GM12878 (cell line): ENCODE data around the gene YBX1. TPM values are rescaled to one million over a fixed set of nuclear protein-coding genes. Genes with fewer than 3 reads are reported as not detected.

ENCODE experiments used
- ATAC-seq: fragments of 200-7000 bp; cut with Tn5 transposase; 3 replicates; pipeline ENCODE4 v1.9.1; 2020; ENCODE audit warnings: mild to moderate bottlenecking, moderate library complexity
- BruUV-seq: library from RNA; stranded (reverse); fragments of 400-500 nt; replicated peaks from 2 replicates; lab custom pipeline; 2021; lab: Mats Ljungman, UMichigan
- CTCF ChIA-PET: fragments of 300-600 bp; sonication (Branson Sonifier 250); formaldehyde crosslinking; extraction: SDS; loops from one replicate; lab custom pipeline; 2021; ENCODE audit warnings: inconsistent platforms; lab: Yijun Ruan, JAX
- POLR2A ChIA-PET: fragments of 350-600 bp; formaldehyde crosslinking; extraction: SDS; loops from one replicate; lab custom pipeline; 2021; ENCODE audit warnings: inconsistent platforms; lab: Charles Lee
- RAD21 ChIA-PET: fragments of 300-600 bp; sonication (Branson Sonifier 250); formaldehyde crosslinking; loops from one replicate; lab custom pipeline; 2023; ENCODE audit warnings: antibody characterized with exemption; ENCODE audit not compliant: unreplicated experiment; lab: Charles Lee
- SMC1A ChIA-PET: fragments of 300-600 bp; sonication (Branson Sonifier 250); formaldehyde crosslinking; loops from one replicate; lab custom pipeline; 2023; ENCODE audit not compliant: unreplicated experiment, uncharacterized antibody; lab: Charles Lee
- DNase-seq: peaks from one replicate; pipeline ENCODE4 v3.0.0-alpha.2; 2011; ENCODE audit warnings: low read depth, low spot score
- FAIRE-seq: peaks from 3 replicates; lab custom pipeline; 2011; peaks lifted over from hg19 to GRCh38; lab: Jason Lieb, UNC
- H2AFZ ChIP-seq: 2 replicates; pipeline ENCODE4 v1.6.0; 2011; ENCODE audit warnings: low read depth, low read length, control low read depth; ENCODE audit not compliant: control insufficient read depth
- H3K27ac ChIP-seq: 2 replicates; pipeline ENCODE4 v1.5.1; 2011; ENCODE audit warnings: control low read depth; ENCODE audit not compliant: control insufficient read depth, insufficient read depth
- H3K27me3 ChIP-seq, 2 experiments: replicated peaks in 1 of 2; 2 replicates each; pipeline versions ENCODE4 v1.6.0 to v1.6.1; 2011; ENCODE audit warnings: low read length in 1 of 2; ENCODE audit not compliant: control insufficient read depth in 2 of 2, insufficient read depth in 2 of 2
- H3K36me3 ChIP-seq, 2 experiments: 2 replicates each; pipeline ENCODE4 v1.5.1; 2011; ENCODE audit warnings: low read length in 1 of 2; ENCODE audit not compliant: control insufficient read depth in 2 of 2, insufficient read depth in 2 of 2
- H3K4me1 ChIP-seq: 2 replicates; pipeline ENCODE4 v1.6.1; 2011; ENCODE audit warnings: mild to moderate bottlenecking, low read length, moderate library complexity, mixed read lengths; ENCODE audit not compliant: control insufficient read depth, insufficient read depth
- H3K4me2 ChIP-seq: 2 replicates; pipeline ENCODE4 v1.6.0; 2011; ENCODE audit warnings: control low read depth; ENCODE audit not compliant: control insufficient read depth, insufficient read depth
- H3K4me3 ChIP-seq: fragments of 200-600 bp; sonication (generic); 2 replicates; pipeline ENCODE4 v1.5.1; 2016
- H3K79me2 ChIP-seq: 2 replicates; pipeline ENCODE4 v1.6.0; 2011; ENCODE audit warnings: low read length; ENCODE audit not compliant: control insufficient read depth, insufficient read depth
- H3K9ac ChIP-seq: 2 replicates; pipeline ENCODE4 v1.8.0; 2011; ENCODE audit warnings: low read length, control low read depth, mixed read lengths; ENCODE audit not compliant: control insufficient read depth, insufficient read depth
- H3K9me3 ChIP-seq: replicated peaks from 3 replicates; pipeline ENCODE4 v1.5.1; 2011; ENCODE audit warnings: mild to moderate bottlenecking, low read length; ENCODE audit not compliant: control insufficient read depth, insufficient read depth
- H4K20me1 ChIP-seq: 2 replicates; pipeline ENCODE4 v1.6.0; 2011; ENCODE audit not compliant: control insufficient read depth, insufficient read depth
- ASH2L ChIP-seq: fragments of 300-600, 200-600 bp; sonication (generic); IDR thresholded peaks from 2 replicates; pipeline ENCODE4 v1.6.1; 2017; ENCODE audit warnings: low read depth, mild to moderate bottlenecking, borderline replicate concordance
- CHD2 ChIP-seq: IDR thresholded peaks from 2 replicates; pipeline ENCODE4 v1.6.1; 2011; ENCODE audit warnings: low read depth, low read length, improper control_type of control experiment, borderline replicate concordance
- EGR1 ChIP-seq, 2 experiments: IDR thresholded peaks; 1 replicate in 1 of 2; 2 replicates in 1 of 2; pipeline ENCODE4 v1.6.1; 2011 to 2012; ENCODE audit warnings: low read depth in 2 of 2, low read length in 2 of 2, borderline replicate concordance in 1 of 2, mild to moderate bottlenecking in 1 of 2, moderate library complexity in 1 of 2
- IKZF1 ChIP-seq: fragments of 450-650 bp; conservative IDR thresholded peaks from 2 replicates; pipeline ENCODE4 v1.6.1; 2017; ENCODE audit warnings: antibody characterized with exemption, mild to moderate bottlenecking
- IKZF2 ChIP-seq, 2 experiments: fragments of 450-650 bp; IDR thresholded peaks; 2 replicates each; pipeline ENCODE4 v1.6.1; 2017; ENCODE audit warnings: mild to moderate bottlenecking in 2 of 2, moderate library complexity in 2 of 2
- LARP7 ChIP-seq: fragments of 450-650 bp; IDR thresholded peaks from 2 replicates; pipeline ENCODE4 v1.6.1; 2017; ENCODE audit warnings: mild to moderate bottlenecking
- MYC ChIP-seq: IDR thresholded peaks from 2 replicates; pipeline ENCODE4 v1.6.1; 2011; ENCODE audit warnings: mild to moderate bottlenecking, low read length, moderate library complexity, inconsistent platforms; ENCODE audit not compliant: insufficient read depth, insufficient replicate concordance, insufficient read length, severe bottlenecking
- NBN ChIP-seq: fragments of 450-650 bp; IDR thresholded peaks from 2 replicates; pipeline ENCODE4 v1.6.1; 2016
- NR2C1 ChIP-seq: fragments of 450-650 bp; IDR thresholded peaks from 2 replicates; pipeline ENCODE4 v1.6.1; 2017; ENCODE audit warnings: antibody characterized with exemption, mild to moderate bottlenecking, moderate library complexity
- NR2F1 ChIP-seq: fragments of 450-650 bp; conservative IDR thresholded peaks from 2 replicates; pipeline ENCODE4 v1.6.1; 2017; ENCODE audit warnings: mild to moderate bottlenecking
- SIN3A ChIP-seq: IDR thresholded peaks from 2 replicates; pipeline ENCODE4 v1.6.1; 2012; ENCODE audit warnings: low read depth, low read length, improper control_type of control experiment
- ZBED1 ChIP-seq: IDR thresholded peaks from 2 replicates; pipeline ENCODE4 v1.6.1; 2016; ENCODE audit warnings: borderline replicate concordance
- WGBS: methylation state at CpG from one replicate; pipeline ENCODE4 v1.1.6; 2016; ENCODE audit warnings: low lambda C conversion rate; ENCODE audit not compliant: insufficient replicate concordance, insufficient coverage; ENCODE audit errors: missing lambda C conversion rate; 5-methylcytosine and 5-hydroxymethylcytosine counted together
- in situ Hi-C: fragments of 300-500 bp; cut with MboI; formaldehyde crosslinking; loops from 9 replicates; pipeline ENCODE4 v1.14.3; 2018; ENCODE audit warnings: mixed read lengths
- intact Hi-C: fragments of 100-400 bp; cut with micrococcal nuclease; formaldehyde crosslinking; loops from one replicate; pipeline ENCODE4 v1.14.2; 2022; ENCODE audit not compliant: unreplicated experiment
- polyA plus RNA-seq, 11 experiments: library from polyadenylated mRNA; depleted of rRNA in 4 of 11; unstranded in 6 of 11; stranded (reverse) in 5 of 11; fragments of >200 nt; fragmentation: Nextera tagmentation in 4 of 11; fragmentation: Illumina TruSeq in 1 of 11; extraction: Ambion mirVana in 4 of 11; extraction: Trizol in 1 of 11; gene quantifications; 1 replicate in 1 of 11; 2 replicates in 10 of 11; pipeline versions ENCODE4 v1.2.1 to v1.2.3, GENCODE V29; 2011 to 2016; ENCODE audit warnings: inconsistent platforms in 2 of 11, missing spikeins in 2 of 11, low read depth in 1 of 11
- total RNA-seq, 4 experiments: library from RNA; depleted of rRNA in 3 of 4; stranded (reverse); fragments of >200 nt in 3 of 4; fragmentation: Illumina TruSeq in 1 of 4; extraction: Trizol in 1 of 4; gene quantifications; 2 replicates each; pipeline versions ENCODE4 v1.2.1 to v1.2.3, GENCODE V29; 2013 to 2021
- TF ChIP-seq, protein P1 (sequence below): IDR thresholded peaks from 2 replicates; pipeline ENCODE4 v1.6.1; 2011; ENCODE audit warnings: mild to moderate bottlenecking, low read depth, low read length, moderate library complexity; ENCODE audit not compliant: insufficient replicate concordance
- TF ChIP-seq, protein P2 (sequence below): fragments of 450-650 bp; IDR thresholded peaks from 2 replicates; pipeline ENCODE4 v1.6.1; 2018; ENCODE audit warnings: mild to moderate bottlenecking, low read depth, moderate library complexity; ENCODE audit not compliant: partially characterized antibody
- TF ChIP-seq, protein P3 (sequence below): IDR thresholded peaks from 2 replicates; pipeline ENCODE4 v1.6.1; 2011; ENCODE audit warnings: low read depth, low read length, improper control_type of control experiment, borderline replicate concordance
- TF ChIP-seq, protein P4 (sequence below): IDR thresholded peaks from 2 replicates; pipeline ENCODE4 v1.6.1; 2011; ENCODE audit warnings: borderline replicate concordance, low read depth, mild to moderate bottlenecking, moderate library complexity, mixed read lengths, low read length; ENCODE audit not compliant: insufficient read depth; ENCODE audit errors: extremely low read length

The YBX1 gene
- total and polyA plus RNA-seq, 10 of the 15 experiments (the other 5 are each of a cell fraction or from before 2014, with no cell fraction given) = 355 to 1,353 (median 858) TPM

DNA sequence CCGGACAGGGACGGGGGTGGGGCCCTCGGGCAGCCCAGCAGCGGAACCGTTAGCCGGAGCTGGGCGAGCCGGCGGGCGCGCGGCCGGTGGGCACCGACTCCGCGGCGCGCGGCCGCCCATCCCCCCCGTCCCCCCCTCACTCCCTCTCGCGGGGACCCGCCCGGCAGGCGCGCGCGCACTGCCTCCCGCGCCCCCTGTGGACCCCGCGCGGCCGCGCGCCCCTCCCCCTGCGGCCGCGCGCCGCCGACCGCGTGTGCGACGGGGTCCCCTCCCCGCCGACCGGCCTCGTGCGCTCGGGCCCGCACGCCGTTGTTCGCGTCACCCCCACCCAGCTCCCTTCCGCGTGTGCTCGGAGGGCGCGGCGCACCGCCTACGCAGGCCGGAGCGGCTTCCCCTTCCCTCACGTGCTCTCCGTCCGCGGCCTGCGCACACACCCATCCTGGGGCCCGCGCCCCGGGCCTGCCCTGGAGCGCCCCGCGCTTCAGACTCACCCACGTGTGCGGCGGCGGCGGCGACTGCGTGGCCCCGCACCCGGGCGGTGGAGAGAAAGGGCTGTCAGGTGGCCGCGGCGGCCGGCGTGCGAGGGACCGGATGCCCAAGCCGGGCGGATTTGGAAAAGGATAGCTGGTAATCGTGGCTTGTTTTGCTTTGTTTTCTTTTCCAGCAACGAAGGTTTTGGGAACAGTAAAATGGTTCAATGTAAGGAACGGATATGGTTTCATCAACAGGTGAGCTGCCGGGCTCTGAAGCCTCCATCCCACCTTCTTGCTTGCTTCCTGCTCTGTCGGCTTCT, 717 bp downstream of the YBX1 start:
- Histone ChIP-seq H3K4me2 (peak overlapping the region; percentile 98), H3K27me3 (no peaks in the 10 kb centered on the region), H4K20me1 (peaks cover 8% of the 10 kb centered on the region), H3K36me3 (peaks cover 0 to 13% of the 10 kb centered on the region in 2 experiments; a peak in 3 of 4 replicates), H3K4me3 (peak overlapping the region; percentile 78), H3K9ac (peak overlapping the region; percentile 80), H3K4me1 (peaks cover 7% of the 10 kb centered on the region; the same call in 1 of the 2 replicates), H3K27ac (peak overlapping the region; percentile 88), H3K9me3 (no peaks in the 10 kb centered on the region), H3K79me2 (peaks cover 73% of the 10 kb centered on the region), H2AFZ (no peak overlapping the region)
- ChIA-PET SMC1A (interaction anchor here (1.0 to 2.8 kb wide), 5 partner anchors 8 to 135 kb away, joined by 3 to 12 read pairs (median 6); partner anchors contain the start of genes C1orf50, P3H1 and PPIH), POLR2A (interaction anchor here (0.6 to 5.1 kb wide), 10 partner anchors 8 to 349 kb away, joined by 3 to 24 read pairs (median 4); partner anchors contain the start of genes C1orf50, P3H1, PPIH and ZNF691), RAD21 (interaction anchor here (0.9 to 4.3 kb wide), 7 partner anchors 9 to 967 kb away, joined by 3 to 24 read pairs (median 5); partner anchors contain the start of genes C1orf50, KDM4A, P3H1 and PPIH), CTCF (interaction anchor here (0.6 to 2.1 kb wide), 4 partner anchors 17 to 87 kb away, joined by 3 to 5 read pairs (median 3); partner anchors contain the start of genes C1orf50 and P3H1)
- FAIRE-seq (no peak), ATAC-seq (peak; percentile 57), DNase-seq (no peak)
- in situ Hi-C loops (no loop called here), intact Hi-C loops (loop anchor here (1.0 to 5.0 kb wide), 5 partner anchors 25 to 274 kb away; partner anchors contain the start of genes C1orf50, CCDC30, P3H1 and PPIH)
- under 1% methylated on average over 43 of the region's 103 CpGs for WGBS
- no TSS peak for BruUV-seq
- TF ChIP-seq, protein P1, sequence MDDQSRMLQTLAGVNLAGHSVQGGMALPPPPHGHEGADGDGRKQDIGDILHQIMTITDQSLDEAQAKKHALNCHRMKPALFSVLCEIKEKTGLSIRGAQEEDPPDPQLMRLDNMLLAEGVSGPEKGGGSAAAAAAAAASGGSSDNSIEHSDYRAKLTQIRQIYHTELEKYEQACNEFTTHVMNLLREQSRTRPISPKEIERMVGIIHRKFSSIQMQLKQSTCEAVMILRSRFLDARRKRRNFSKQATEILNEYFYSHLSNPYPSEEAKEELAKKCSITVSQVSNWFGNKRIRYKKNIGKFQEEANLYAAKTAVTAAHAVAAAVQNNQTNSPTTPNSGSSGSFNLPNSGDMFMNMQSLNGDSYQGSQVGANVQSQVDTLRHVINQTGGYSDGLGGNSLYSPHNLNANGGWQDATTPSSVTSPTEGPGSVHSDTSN = peak; percentile 33
- TF ChIP-seq, protein P2, sequence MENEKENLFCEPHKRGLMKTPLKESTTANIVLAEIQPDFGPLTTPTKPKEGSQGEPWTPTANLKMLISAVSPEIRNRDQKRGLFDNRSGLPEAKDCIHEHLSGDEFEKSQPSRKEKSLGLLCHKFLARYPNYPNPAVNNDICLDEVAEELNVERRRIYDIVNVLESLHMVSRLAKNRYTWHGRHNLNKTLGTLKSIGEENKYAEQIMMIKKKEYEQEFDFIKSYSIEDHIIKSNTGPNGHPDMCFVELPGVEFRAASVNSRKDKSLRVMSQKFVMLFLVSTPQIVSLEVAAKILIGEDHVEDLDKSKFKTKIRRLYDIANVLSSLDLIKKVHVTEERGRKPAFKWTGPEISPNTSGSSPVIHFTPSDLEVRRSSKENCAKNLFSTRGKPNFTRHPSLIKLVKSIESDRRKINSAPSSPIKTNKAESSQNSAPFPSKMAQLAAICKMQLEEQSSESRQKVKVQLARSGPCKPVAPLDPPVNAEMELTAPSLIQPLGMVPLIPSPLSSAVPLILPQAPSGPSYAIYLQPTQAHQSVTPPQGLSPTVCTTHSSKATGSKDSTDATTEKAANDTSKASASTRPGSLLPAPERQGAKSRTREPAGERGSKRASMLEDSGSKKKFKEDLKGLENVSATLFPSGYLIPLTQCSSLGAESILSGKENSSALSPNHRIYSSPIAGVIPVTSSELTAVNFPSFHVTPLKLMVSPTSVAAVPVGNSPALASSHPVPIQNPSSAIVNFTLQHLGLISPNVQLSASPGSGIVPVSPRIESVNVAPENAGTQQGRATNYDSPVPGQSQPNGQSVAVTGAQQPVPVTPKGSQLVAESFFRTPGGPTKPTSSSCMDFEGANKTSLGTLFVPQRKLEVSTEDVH = no peak
- peak; percentile 49 to 96 for TF ChIP-seq EGR1 (IDR thresholded peaks at IDR 0.05; ENCODE audit: borderline replicate concordance in 1 of 2, low read depth in 2 of 2, low read length in 2 of 2)
- TF ChIP-seq, protein P3, sequence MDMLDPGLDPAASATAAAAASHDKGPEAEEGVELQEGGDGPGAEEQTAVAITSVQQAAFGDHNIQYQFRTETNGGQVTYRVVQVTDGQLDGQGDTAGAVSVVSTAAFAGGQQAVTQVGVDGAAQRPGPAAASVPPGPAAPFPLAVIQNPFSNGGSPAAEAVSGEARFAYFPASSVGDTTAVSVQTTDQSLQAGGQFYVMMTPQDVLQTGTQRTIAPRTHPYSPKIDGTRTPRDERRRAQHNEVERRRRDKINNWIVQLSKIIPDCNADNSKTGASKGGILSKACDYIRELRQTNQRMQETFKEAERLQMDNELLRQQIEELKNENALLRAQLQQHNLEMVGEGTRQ = peak; percentile 51
- TF ChIP-seq MYC = peak; percentile 94
- TF ChIP-seq IKZF1 = peak; percentile 75
- TF ChIP-seq LARP7 = peak; percentile 95
- peak; percentile 32; the same call in 1 of the 2 replicates for TF ChIP-seq ZBED1
- TF ChIP-seq IKZF2 (IDR thresholded peaks at IDR 0.05) = no peak
- TF ChIP-seq NBN = no peak
- TF ChIP-seq ASH2L = no peak
- TF ChIP-seq, protein P4, sequence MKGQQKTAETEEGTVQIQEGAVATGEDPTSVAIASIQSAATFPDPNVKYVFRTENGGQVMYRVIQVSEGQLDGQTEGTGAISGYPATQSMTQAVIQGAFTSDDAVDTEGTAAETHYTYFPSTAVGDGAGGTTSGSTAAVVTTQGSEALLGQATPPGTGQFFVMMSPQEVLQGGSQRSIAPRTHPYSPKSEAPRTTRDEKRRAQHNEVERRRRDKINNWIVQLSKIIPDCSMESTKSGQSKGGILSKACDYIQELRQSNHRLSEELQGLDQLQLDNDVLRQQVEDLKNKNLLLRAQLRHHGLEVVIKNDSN = peak; percentile 85
- peak; percentile 67; the same call in 1 of the 2 replicates for TF ChIP-seq SIN3A
- no peak; the same call in 1 of the 2 replicates for TF ChIP-seq NR2C1
- peak; percentile 60; the same call in 1 of the 2 replicates for TF ChIP-seq CHD2
- peak; percentile 65; the same call in 1 of the 2 replicates for TF ChIP-seq NR2F1
